ENCODE results near the gene KCNQ1. TPM values are rescaled to one million over a fixed set of nuclear protein-coding genes. Genes with fewer than 3 reads are reported as not detected.

KCNQ1 gene
- polyA plus RNA-seq, 1 donor (not counting 4 experiments of a cell fraction or from before 2014, with no cell fraction given), result not detected

GRCh38 chr11:2523821-2524391 lies 79.1 kb downstream of the KCNQ1 start:
- no peaks in the 10 kb centered on the region for H3K36me3 ChIP-seq (ENCODE audit: control insufficient read depth in 2 of 2, extremely low read depth in 1 of 2, insufficient read depth in 2 of 2, low read length in 2 of 2)
- no peak overlapping the region for H3K27ac ChIP-seq (ENCODE audit: control insufficient read depth, insufficient read depth, low read length)
- H2AFZ ChIP-seq (ENCODE audit: control insufficient read depth, low read length), result no peak overlapping the region
- peaks cover 24% of the 10 kb centered on the region for H3K27me3 ChIP-seq (ENCODE audit: control insufficient read depth, extremely low read depth, insufficient read depth, low read length)
- dilution Hi-C loops (cut with MboI; ENCODE audit: extremely low pct_ligation_motif_present, low sequenced_read_pairs), result no loop called here
- no peak overlapping the region for H3K4me2 ChIP-seq (ENCODE audit: control insufficient read depth, extremely low read depth, insufficient read depth, low read depth, low read length)
- H3K9ac ChIP-seq (ENCODE audit: control insufficient read depth, extremely low read depth, insufficient read depth, low read length), result no peak overlapping the region
- peaks cover 2% of the 10 kb centered on the region for H3K4me1 ChIP-seq (ENCODE audit: control insufficient read depth, extremely low read depth, insufficient read depth, low read length)
- H3K9me1 ChIP-seq (ENCODE audit: control insufficient read depth, extremely low read depth, insufficient read depth, low read length), result no peaks in the 10 kb centered on the region
- no peaks in the 10 kb centered on the region for H3K79me2 ChIP-seq (ENCODE audit: control insufficient read depth, insufficient read depth, low read length)
- no peaks in the 10 kb centered on the region for H3K9me3 ChIP-seq (ENCODE audit: control insufficient read depth, low read depth, low read length)
- FAIRE-seq (no peak), DNase-seq (ENCODE audit: low read depth, low spot score) (no peak)
- H4K20me1 ChIP-seq (ENCODE audit: control insufficient read depth, extremely low read depth, insufficient read depth, low read length), result no peaks in the 10 kb centered on the region
- TF ChIP-seq EZH2 (IDR thresholded peaks at IDR 0.05; ENCODE audit: low read length) (no peak), CTCF (optimal IDR thresholded peaks at IDR 0.05 in 1 of 3, IDR thresholded peaks at IDR 0.05 in 1 of 3, conservative IDR thresholded peaks at IDR 0.05 in 1 of 3; ENCODE audit: extremely low read depth in 1 of 3, insufficient read depth in 2 of 3, low read length in 3 of 3) (no peak)
- H3K4me3 ChIP-seq (ENCODE audit: control insufficient read depth in 2 of 3, extremely low read depth in 1 of 3, insufficient read depth in 2 of 3, low read depth in 1 of 3, low read length in 3 of 3), result no peak overlapping the region

DNA sequence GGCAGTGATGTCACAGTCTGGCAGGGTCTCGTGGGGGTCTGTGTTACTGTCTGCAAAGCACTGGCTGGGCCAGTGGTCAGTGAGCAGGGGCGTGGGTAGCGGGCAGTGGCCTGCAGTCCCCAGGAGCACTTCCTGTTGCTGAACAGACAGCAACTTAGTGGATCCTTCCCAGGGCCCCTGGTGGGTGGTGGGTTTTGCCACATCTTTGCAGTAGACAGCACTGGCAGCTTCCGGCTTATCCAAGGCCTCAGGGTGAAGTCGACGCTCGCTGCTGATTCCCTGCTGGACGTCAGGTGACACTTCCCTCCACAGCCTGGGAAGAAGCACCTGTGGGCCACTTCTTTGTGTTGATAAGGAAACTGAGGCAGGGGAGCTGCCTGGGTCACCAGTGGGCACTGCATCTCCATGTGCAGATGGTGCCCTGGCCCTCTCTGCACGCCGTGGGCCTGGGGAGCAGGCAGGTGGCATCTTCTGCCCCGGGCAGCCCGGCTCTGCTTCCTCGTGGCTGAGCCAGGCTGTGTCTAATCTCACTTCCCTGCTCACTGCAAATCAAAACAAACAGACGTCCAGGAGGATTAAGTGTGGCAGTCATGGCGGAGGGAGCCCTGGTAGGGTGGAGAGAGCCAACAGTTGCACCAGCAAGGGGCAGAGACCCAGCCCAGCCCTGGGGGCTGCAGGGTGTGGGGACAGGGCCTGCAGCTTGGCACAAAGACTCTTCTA lies 79.8 kb downstream of the KCNQ1 start:
- no peak overlapping the region for H2AFZ ChIP-seq (ENCODE audit: control insufficient read depth, low read length)
- no peak overlapping the region for H3K4me3 ChIP-seq (ENCODE audit: control insufficient read depth in 2 of 3, extremely low read depth in 1 of 3, insufficient read depth in 2 of 3, low read depth in 1 of 3, low read length in 3 of 3)
- H3K79me2 ChIP-seq (ENCODE audit: control insufficient read depth, insufficient read depth, low read length), result no peaks in the 10 kb centered on the region
- H4K20me1 ChIP-seq (ENCODE audit: control insufficient read depth, extremely low read depth, insufficient read depth, low read length), result no peaks in the 10 kb centered on the region
- no peak overlapping the region for H3K9ac ChIP-seq (ENCODE audit: control insufficient read depth, extremely low read depth, insufficient read depth, low read length)
- TF ChIP-seq CTCF (optimal IDR thresholded peaks at IDR 0.05 in 1 of 3, IDR thresholded peaks at IDR 0.05 in 1 of 3, conservative IDR thresholded peaks at IDR 0.05 in 1 of 3; ENCODE audit: extremely low read depth in 1 of 3, insufficient read depth in 2 of 3, low read length in 3 of 3), result no peak
- no peak for TF ChIP-seq EZH2 (IDR thresholded peaks at IDR 0.05; ENCODE audit: low read length)
- peaks cover 27% of the 10 kb centered on the region for H3K27me3 ChIP-seq (ENCODE audit: control insufficient read depth, extremely low read depth, insufficient read depth, low read length)
- H3K9me1 ChIP-seq (ENCODE audit: control insufficient read depth, extremely low read depth, insufficient read depth, low read length), result no peaks in the 10 kb centered on the region
- no peak for FAIRE-seq
- H3K36me3 ChIP-seq (ENCODE audit: control insufficient read depth in 2 of 2, extremely low read depth in 1 of 2, insufficient read depth in 2 of 2, low read length in 2 of 2), result no peaks in the 10 kb centered on the region
- no peak overlapping the region for H3K27ac ChIP-seq (ENCODE audit: control insufficient read depth, insufficient read depth, low read length)
- no peak overlapping the region for H3K4me2 ChIP-seq (ENCODE audit: control insufficient read depth, extremely low read depth, insufficient read depth, low read depth, low read length)
- dilution Hi-C loops (cut with MboI; ENCODE audit: extremely low pct_ligation_motif_present, low sequenced_read_pairs), result no loop called here
- no peak for DNase-seq (ENCODE audit: low read depth, low spot score)
- H3K9me3 ChIP-seq (ENCODE audit: control insufficient read depth, low read depth, low read length), result no peaks in the 10 kb centered on the region
- peaks cover 2% of the 10 kb centered on the region for H3K4me1 ChIP-seq (ENCODE audit: control insufficient read depth, extremely low read depth, insufficient read depth, low read length)

Measured in keratinocyte (primary cell).